Measurements from ENCODE around the gene NAMPT. TPM values are rescaled to one million over a fixed set of nuclear protein-coding genes. Genes with fewer than 3 reads are reported as not detected.

The NAMPT gene
- total and polyA plus RNA-seq, 9 of the 15 experiments (the other 6 are each of a cell fraction or from before 2014, with no cell fraction given): 41.1 to 160 (median 106) TPM

GRCh38 chr7:106285051-106285854, 470 bp upstream of the NAMPT start (continued):
- TF ChIP-seq ZNF318 (IDR thresholded peaks at IDR 0.05; ENCODE audit: borderline replicate concordance in 1 of 2, low read depth in 1 of 2) (peak in 1 of 2 experiments; percentile 90; a peak in 2 of 4 replicates), IRF2 (CRISPR knock-in tag; IDR thresholded peaks at IDR 0.05) (no peak), POLR3A (IDR thresholded peaks at IDR 0.05; ENCODE audit: borderline replicate concordance, extremely low read depth, insufficient read depth, insufficient read length) (no peak), GATAD2A (IDR thresholded peaks at IDR 0.05) (no peak), BACH1 (tag; IDR thresholded peaks at IDR 0.05) (no peak), SMC3 (conservative IDR thresholded peaks at IDR 0.05; ENCODE audit: insufficient read depth, low read depth, low read length) (no peak), IFI16 (CRISPR knock-in tag; IDR thresholded peaks at IDR 0.05) (no peak), ZNF609 (CRISPR knock-in tag; IDR thresholded peaks at IDR 0.05; ENCODE audit: borderline replicate concordance) (peak; percentile 38; the same call in 1 of the 2 replicates), CXXC5 (CRISPR knock-in tag; IDR thresholded peaks at IDR 0.05) (peak; percentile 97)

Measured in K562 (cell line).